Left forelimb (tissue), 1 donor: ENCODE measurements around the gene PRKACB.
"Not testable (repeated sequence)": the region's sequence is repeated elsewhere in the genome, so short reads cannot be mapped to it uniquely, and the experiment has no call there.

Experiments
- DNase-seq: peaks from one replicate; pipeline ENCODE4 v3.0.0-alpha.2; 2018; ENCODE audit warnings: low spot score

PRKACB gene

GRCh38 chr1:84269306-84269705, 125.2 kb downstream of the PRKACB start:
- DNase-seq, result no peak

GRCh38 chr1:84271441-84272151, 127.5 kb downstream of the PRKACB start:
- DNase-seq, result no peak

GRCh38 chr1:84272401-84272800, 128.3 kb downstream of the PRKACB start:
- no peak for DNase-seq

- DNase-seq, result no peak
Observed at GRCh38 chr1:84277343-84278059, 133.4 kb downstream of the PRKACB start.

- DNase-seq, result no peak
Observed at GRCh38 chr1:84278905-84279304, 134.8 kb downstream of the PRKACB start.

GRCh38 chr1:84280912-84281311, 136.8 kb downstream of the PRKACB start:
- no peak for DNase-seq

- DNase-seq, result no peak
Observed at GRCh38 chr1:84282780-84283333, 138.8 kb downstream of the PRKACB start.

GRCh38 chr1:84283381-84283780, 139.3 kb downstream of the PRKACB start:
- no peak for DNase-seq

- no peak for DNase-seq
Observed at GRCh38 chr1:84286071-84286470, 142.0 kb downstream of the PRKACB start.

GRCh38 chr1:84287389-84287788, 143.3 kb downstream of the PRKACB start:
- DNase-seq, result not testable (repeated sequence)
